HG03064 (cell line): Measurements from ENCODE around the gene RFX2.
"Not testable (repeated sequence)": the region's sequence is repeated elsewhere in the genome, so short reads cannot be mapped to it uniquely, and the experiment has no call there.

ENCODE experiments used
- ATAC-seq: cut with Tn5 transposase; IDR thresholded peaks from one replicate; pipeline ENCODE4 v1.9.1; 2021; ENCODE audit warnings: low read depth; ENCODE audit not compliant: unreplicated experiment

Gene RFX2

DNA sequence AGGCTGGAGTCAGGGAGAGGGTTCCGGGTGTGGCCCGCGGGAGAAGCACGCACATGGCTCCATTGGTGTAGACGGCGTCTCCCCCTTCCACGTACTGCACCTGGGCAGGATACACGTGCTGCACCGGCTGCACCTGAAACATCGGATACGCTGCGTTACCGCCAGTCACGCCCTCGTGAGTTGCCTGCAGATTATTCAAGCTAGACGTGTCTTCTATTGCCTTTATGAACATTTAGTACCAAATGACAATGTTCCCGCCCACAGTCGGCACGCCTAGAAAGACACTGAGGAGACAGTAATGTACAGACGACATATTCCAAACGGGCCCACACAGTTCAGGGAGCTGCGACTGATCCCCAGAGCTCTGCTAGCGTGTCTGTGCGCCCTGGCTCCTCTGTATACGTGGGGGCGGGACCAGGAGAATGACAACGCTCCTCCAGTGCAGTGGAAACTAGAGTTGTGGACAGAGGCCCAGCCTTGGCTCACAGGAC, 68.3 kb downstream of the RFX2 start:
- ATAC-seq = no peak

GRCh38 chr19:6041071-6041470, 69.2 kb downstream of the RFX2 start:
- no peak for ATAC-seq

GRCh38 chr19:6039566-6040225, 70.6 kb downstream of the RFX2 start:
- ATAC-seq = no peak

DNA sequence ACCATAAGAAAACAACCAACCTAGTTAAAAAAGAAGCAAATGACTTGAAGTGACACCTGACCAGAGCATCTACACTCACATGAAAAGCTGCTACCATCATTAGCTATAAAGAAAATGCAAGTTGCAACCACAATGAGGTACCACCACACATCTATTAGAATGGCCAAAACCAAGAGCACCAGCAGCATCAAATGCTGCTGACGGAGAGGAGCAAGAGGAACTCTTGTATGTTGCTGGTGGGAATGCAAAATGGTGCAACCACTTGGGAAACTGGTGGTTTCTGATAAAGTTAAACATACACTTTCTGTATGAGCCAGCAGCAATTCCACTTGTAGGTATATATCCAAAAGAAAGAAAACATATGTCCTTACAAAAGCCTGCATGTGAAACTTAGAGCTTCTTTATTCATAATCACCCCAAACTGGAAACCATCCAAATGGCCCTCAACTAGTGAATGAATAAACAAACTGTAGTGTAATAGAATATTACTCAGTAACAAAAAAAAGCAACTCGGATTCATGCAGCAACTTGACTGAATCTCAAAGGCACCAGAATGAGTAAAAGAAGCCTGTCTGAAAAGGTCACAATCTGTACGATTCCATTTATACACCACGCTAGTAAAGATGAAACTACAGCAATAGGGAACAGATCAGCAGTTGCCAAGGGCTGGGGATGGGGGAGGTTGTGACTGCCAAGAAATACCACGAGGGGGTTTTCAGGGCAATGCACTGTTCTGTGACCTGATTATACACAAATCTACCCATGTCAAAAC, 71.5 kb downstream of the RFX2 start:
- no peak for ATAC-seq

DNA sequence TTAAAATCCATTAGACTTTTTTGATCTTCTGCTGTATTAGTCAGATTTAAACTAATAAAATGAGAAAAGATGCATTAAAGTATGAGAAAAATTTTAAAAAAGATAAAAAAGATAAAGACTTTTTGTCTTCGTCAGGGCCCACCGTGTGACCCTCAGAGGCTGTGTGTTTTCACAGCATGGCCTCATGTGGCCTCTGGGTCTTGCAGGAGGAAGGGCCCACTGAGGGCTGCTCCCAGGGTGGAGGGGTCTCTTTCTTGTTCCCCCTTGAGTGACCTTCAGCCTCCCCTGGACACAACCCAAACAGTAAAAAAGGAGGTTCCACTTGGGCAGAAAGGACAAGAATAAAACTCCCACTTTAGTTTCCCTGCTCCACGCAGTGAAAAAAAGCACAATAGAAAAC, 75.3 kb downstream of the RFX2 start:
- ATAC-seq = no peak

DNA sequence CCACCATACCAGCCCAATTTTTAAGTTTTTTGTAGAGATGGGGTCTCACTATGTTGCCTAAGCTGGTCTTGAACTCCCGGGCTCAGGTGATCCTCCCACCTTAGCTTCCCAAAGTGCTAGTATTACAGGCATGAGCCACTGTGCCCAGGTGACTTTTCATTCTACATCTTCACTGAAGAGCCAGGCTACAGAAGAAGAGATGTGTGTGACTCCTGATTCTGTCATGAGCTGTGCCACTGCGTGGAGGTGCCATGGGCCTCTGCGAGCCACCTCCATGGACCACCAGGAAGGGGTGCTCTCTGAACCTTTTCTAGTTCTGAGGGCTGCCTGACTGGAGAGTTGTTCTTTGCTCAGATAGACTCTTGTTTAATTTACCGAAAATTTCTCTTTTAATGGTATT, 75.8 kb downstream of the RFX2 start:
- no peak for ATAC-seq

DNA sequence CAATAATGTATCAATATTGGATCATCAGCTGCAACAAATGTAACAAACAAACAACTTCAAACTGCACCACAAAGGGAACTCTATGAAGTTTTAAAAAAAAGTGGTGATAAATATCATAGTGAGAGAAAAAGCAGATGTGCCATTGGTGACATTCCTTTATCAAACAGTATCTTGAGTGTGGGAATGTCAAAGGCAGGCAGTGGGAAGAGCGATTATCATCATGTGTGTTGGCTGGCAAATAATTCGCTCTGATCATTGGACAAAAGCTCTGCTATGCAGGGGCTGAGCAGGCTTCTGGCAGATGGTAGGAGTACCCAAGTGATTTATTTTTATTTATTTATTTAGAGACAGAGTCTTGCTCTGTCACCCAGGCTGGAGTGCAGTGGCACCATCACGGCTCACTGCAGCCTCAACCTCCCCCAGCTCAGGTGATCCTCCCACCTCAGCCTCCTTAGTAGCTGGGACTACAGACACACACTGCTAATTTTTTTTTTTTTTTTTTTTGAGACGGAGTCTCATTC, 76.5 kb downstream of the RFX2 start:
- no peak for ATAC-seq

- ATAC-seq = no peak
Measured at GRCh38 chr19:6032827-6033226, 77.5 kb downstream of the RFX2 start.

- ATAC-seq = no peak
Measured at GRCh38 chr19:6032381-6032780, 77.9 kb downstream of the RFX2 start.

DNA sequence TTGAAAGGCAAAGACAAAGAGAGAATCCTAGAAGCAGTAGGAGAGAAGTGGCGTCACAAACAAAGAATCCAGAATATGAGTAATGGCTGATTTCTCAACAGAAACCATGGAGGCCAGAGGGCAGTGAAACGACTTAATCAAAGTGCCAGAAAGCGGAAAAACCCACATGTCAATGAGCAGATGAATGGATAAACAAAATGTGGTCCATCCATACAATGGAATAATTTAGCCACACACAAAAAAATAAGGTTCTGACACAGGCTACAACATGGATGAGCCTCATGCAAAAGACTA, 80.1 kb downstream of the RFX2 start:
- ATAC-seq = no peak

DNA sequence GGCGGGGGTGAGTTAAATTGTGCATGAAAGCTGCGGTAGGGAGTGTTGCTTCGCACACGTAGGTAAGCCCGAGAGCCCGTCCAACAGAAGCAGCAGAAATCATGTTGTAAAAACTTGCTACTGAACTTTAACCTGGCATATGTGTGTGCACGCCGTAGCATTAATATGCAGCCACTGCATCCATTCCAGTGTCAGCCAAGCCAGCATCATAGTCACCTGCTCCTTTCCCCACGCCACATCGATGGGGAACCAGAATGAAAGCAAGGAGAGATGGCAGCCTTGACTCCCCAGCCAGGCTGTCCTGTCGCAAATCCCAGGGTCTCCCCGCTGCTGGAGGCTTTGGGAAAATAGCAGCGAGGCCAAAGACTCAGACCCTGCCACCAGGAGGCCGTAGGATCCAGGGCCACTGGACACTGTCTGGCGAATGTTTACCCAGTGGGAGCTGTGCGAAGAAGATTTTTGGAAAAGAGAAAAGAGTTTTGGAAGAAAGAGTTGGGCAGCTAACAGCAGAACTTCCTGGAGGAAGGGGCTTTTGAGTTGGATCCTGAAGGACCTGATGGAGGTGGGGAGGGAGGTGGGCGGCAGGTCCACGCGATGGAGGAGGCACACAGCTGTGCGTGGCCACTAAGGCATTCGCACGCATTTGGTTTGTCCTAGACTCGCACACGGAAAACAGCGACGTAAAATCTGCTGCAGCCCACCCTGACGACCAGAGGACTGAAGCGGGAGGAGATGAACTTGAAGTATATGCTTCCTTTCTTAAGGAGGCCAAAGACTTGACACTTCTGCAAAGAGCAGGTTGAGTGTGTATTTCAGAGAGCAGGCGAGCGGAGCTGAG, 83.7 kb downstream of the RFX2 start:
- ATAC-seq = no peak

GRCh38 chr19:6024756-6025155, 85.5 kb downstream of the RFX2 start:
- not testable (repeated sequence) for ATAC-seq

- ATAC-seq = no peak
Measured at GRCh38 chr19:6023936-6024335, 86.4 kb downstream of the RFX2 start.

DNA sequence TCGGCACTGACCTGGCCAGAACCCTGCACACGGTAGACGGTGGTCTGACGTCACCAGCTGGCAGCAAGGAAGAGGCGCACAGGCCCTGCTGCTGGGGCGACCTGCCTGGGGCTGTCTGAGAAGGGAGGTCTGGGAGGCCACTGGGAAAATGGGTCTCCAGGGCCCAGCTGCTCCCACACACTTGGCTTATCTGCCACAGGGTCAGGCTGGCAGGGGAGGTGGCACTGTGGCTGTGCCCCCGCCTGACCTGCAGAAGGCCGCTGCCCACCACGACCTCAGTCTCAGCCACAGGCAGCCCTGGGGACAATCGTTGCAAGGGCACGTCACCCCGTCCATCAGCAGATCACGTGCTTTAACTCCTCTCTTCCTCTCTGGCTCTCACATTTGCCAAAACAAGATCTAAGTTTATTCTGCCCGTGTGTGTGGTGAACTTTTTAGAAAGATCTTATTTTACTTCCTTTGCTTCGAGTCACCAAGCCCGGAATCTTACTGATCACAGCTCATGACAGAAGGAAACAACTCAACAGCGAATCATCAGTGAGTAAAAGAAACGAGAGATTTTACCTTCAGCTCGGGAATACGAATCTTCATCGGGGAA, 87.1 kb downstream of the RFX2 start:
- no peak for ATAC-seq

- no peak for ATAC-seq
Measured at GRCh38 chr19:6022570-6023064, 87.7 kb downstream of the RFX2 start.

GRCh38 chr19:6021878-6022569, 88.3 kb downstream of the RFX2 start:
- ATAC-seq = no peak

- no peak for ATAC-seq
Measured at GRCh38 chr19:6020972-6021805, 89.1 kb downstream of the RFX2 start.

DNA sequence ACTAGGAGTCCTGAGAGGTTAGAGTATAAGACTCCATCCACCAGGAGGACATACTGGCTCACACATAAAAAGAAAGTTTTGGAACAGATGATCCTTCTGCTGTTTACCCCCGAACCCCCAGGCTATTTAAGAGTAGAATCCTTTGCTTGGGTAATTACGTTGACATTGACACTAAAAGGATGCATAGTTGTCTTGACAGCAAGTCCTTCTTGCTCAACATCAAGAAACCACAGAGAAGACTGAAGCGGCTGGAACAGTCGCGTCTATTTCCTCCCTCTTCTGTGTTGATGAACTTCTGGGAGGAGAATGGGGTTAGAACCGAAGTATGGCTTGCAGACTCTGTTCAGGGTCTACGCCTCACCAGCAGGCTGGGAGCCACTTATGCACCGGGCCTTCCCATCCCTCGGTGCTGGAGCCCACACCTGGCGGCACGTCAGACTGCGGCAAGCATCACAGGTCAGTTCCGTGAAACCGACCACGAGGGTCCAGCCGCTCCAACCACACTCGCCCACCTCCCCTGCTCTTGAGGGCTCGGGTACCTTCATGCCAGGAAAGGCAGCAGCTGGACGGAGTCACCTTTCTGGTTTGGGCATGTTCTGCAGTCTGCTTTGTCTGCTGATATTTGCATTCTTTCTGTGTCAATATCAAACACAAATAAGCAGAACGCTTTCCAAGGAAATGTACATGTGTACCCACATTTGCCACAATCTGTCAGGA, 90.0 kb downstream of the RFX2 start:
- ATAC-seq = no peak

GRCh38 chr19:6018786-6019185, 91.5 kb downstream of the RFX2 start:
- no peak for ATAC-seq
